Erythroblast (primary cell): ENCODE measurements around the gene INPP4A.

Experiments used
- GATA1 ChIP-seq: IDR thresholded peaks from 2 replicates; pipeline ENCODE4 v1.6.1; 2011; ENCODE audit warnings: low read depth, mild to moderate bottlenecking, control low read depth, low read length, moderate library complexity
- POLR2A ChIP-seq: IDR thresholded peaks from 2 replicates; pipeline ENCODE4 v1.6.1; 2011; ENCODE audit warnings: mild to moderate bottlenecking, low read length

DNA sequence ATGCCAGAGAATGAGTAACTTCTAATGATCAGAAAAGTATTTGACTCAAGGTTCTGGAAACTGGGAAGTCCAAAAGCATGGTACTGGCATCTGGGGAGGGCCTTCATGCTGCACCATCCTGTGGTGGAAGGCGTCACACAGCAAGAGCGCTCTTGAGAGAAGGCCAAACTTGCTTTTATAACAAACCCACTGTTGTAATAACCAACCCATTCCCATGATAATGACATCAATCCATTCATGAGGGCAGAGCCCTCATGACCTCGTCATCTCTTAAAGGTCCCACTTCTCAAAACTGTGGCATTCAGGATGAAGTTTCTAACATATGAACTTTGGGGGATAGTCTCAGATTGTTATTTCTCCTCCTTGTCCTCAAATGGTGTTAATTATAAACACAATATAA is 95.9 kb downstream of the INPP4A start:
- TF ChIP-seq POLR2A (no peak), GATA1 (no peak)
